ENCODE results near the gene GPR155. TPM values are rescaled to one million over a fixed set of nuclear protein-coding genes. Genes with fewer than 3 reads are reported as not detected.
"Not testable (repeated sequence)": the region's sequence is repeated elsewhere in the genome, so short reads cannot be mapped to it uniquely, and the experiment has no call there.

GPR155 gene
- total and polyA plus RNA-seq, 4 donors, result 3.1 to 9.4 (median 4.4) TPM

GRCh38 chr2:174412256-174412655, 74.6 kb downstream of the GPR155 start:
- Histone ChIP-seq H3K9me3 (ENCODE audit: control insufficient read depth in 4 of 4, low read length in 3 of 4) (no peaks in the 10 kb centered on the region), H3K4me1 (ENCODE audit: control insufficient read depth in 4 of 4, insufficient read depth in 4 of 4, low read length in 3 of 4) (no peaks in the 10 kb centered on the region), H3K4me3 (ENCODE audit: low read depth in 1 of 3, low read length in 3 of 3) (no peak overlapping the region), H3K9ac (ENCODE audit: low read depth in 1 of 2, low read length in 2 of 2) (no peak overlapping the region), H3K36me3 (ENCODE audit: control insufficient read depth in 4 of 4, insufficient read depth in 3 of 4, low read depth in 1 of 4, low read length in 3 of 4) (peaks cover 0 to 3% (median 3%) of the 10 kb centered on the region in 4 donors), H3K27ac (ENCODE audit: low read depth in 1 of 2, low read length in 2 of 2) (no peak overlapping the region), H3K27me3 (ENCODE audit: control insufficient read depth in 4 of 4, insufficient read depth in 4 of 4, low read length in 3 of 4) (no peaks in the 10 kb centered on the region)
- no peak for DNase-seq (ENCODE audit: low spot score)
- TF ChIP-seq HNF4A (conservative IDR thresholded peaks at IDR 0.05) (no peak), RAD21 (IDR thresholded peaks at IDR 0.05) (no peak), JUND (IDR thresholded peaks at IDR 0.05) (no peak), RXRA (IDR thresholded peaks at IDR 0.05) (no peak), FOXA1 (IDR thresholded peaks at IDR 0.05) (no peak), NR2F2 (IDR thresholded peaks at IDR 0.05) (no peak), TAF1 (conservative IDR thresholded peaks at IDR 0.05) (no peak), GABPA (IDR thresholded peaks at IDR 0.05 in 1 of 2, conservative IDR thresholded peaks at IDR 0.05 in 1 of 2) (no peak), SP1 (IDR thresholded peaks at IDR 0.05) (no peak), YY1 (IDR thresholded peaks at IDR 0.05) (no peak), ATF3 (IDR thresholded peaks at IDR 0.05) (no peak), REST (IDR thresholded peaks at IDR 0.05) (no peak), EGR1 (IDR thresholded peaks at IDR 0.05; ENCODE audit: low read depth in 2 of 2) (no peak), HNF4G (IDR thresholded peaks at IDR 0.05) (no peak), MAX (IDR thresholded peaks at IDR 0.05) (no peak), CTCF (IDR thresholded peaks at IDR 0.05; ENCODE audit: low read depth, low read length, missing input control) (no peak), FOXA2 (IDR thresholded peaks at IDR 0.05) (no peak), ZBTB33 (IDR thresholded peaks at IDR 0.05) (no peak)

GRCh38 chr2:174410039-174410438, 76.8 kb downstream of the GPR155 start:
- H3K27ac ChIP-seq (ENCODE audit: low read depth in 1 of 2, low read length in 2 of 2); DNase-seq (ENCODE audit: low spot score); H3K9ac ChIP-seq (ENCODE audit: low read depth in 1 of 2, low read length in 2 of 2); H3K4me3 ChIP-seq (ENCODE audit: low read depth in 1 of 3, low read length in 3 of 3); H3K9me3 ChIP-seq (ENCODE audit: control insufficient read depth in 4 of 4, low read length in 3 of 4); H3K36me3 ChIP-seq (ENCODE audit: control insufficient read depth in 4 of 4, insufficient read depth in 3 of 4, low read depth in 1 of 4, low read length in 3 of 4); H3K4me1 ChIP-seq (ENCODE audit: control insufficient read depth in 4 of 4, insufficient read depth in 4 of 4, low read length in 3 of 4); H3K27me3 ChIP-seq (ENCODE audit: control insufficient read depth in 4 of 4, insufficient read depth in 4 of 4, low read length in 3 of 4): not testable (repeated sequence)
- 76% methylated on average over 20 of the region's 31 CpGs for WGBS
